ENCODE results near the gene HADH.
"Not testable (repeated sequence)": the region's sequence is repeated elsewhere in the genome, so short reads cannot be mapped to it uniquely, and the experiment has no call there.

HADH gene

GRCh38 chr4:107996949-107997788 lies 7.5 kb downstream of the HADH start:
- no peak for DNase-seq (ENCODE audit: low spot score)

GRCh38 chr4:107997794-107998193 lies 8.1 kb downstream of the HADH start:
- no peak for DNase-seq (ENCODE audit: low spot score)

GRCh38 chr4:107999932-108000539 lies 10.3 kb downstream of the HADH start:
- no peak for DNase-seq (ENCODE audit: low spot score)

GRCh38 chr4:108001540-108002135 lies 11.9 kb downstream of the HADH start:
- no peak for DNase-seq (ENCODE audit: low spot score)

GRCh38 chr4:108003982-108004515 lies 14.4 kb downstream of the HADH start:
- DNase-seq (ENCODE audit: low spot score): no peak

GRCh38 chr4:108004646-108005045 lies 15.0 kb downstream of the HADH start:
- no peak for DNase-seq (ENCODE audit: low spot score)

GRCh38 chr4:108005807-108006206 lies 16.1 kb downstream of the HADH start:
- no peak for DNase-seq (ENCODE audit: low spot score)

GRCh38 chr4:108006361-108006760 lies 16.7 kb downstream of the HADH start:
- no peak for DNase-seq (ENCODE audit: low spot score)

GRCh38 chr4:108007984-108008383 lies 18.3 kb downstream of the HADH start:
- no peak for DNase-seq (ENCODE audit: low spot score)

- no peak for DNase-seq (ENCODE audit: low spot score)
These were observed 19.0 kb downstream of the HADH start for GRCh38 chr4:108008721-108009120.

GRCh38 chr4:108010167-108010566 lies 20.5 kb downstream of the HADH start:
- DNase-seq (ENCODE audit: low spot score): no peak

GRCh38 chr4:108012382-108012781 lies 22.7 kb downstream of the HADH start:
- not testable (repeated sequence) for DNase-seq (ENCODE audit: low spot score)

- no peak for DNase-seq (ENCODE audit: low spot score)
These were observed 23.6 kb downstream of the HADH start for GRCh38 chr4:108013327-108013726.

GRCh38 chr4:108013955-108014354 lies 24.3 kb downstream of the HADH start:
- no peak for DNase-seq (ENCODE audit: low spot score)

GRCh38 chr4:108018040-108018883 lies 28.6 kb downstream of the HADH start:
- DNase-seq (ENCODE audit: low spot score): peak; percentile 88

GRCh38 chr4:108018884-108019187 lies 29.1 kb downstream of the HADH start:
- DNase-seq (ENCODE audit: low spot score): no peak

GRCh38 chr4:108024085-108024877 lies 34.6 kb downstream of the HADH start:
- no peak for DNase-seq (ENCODE audit: low spot score)

- DNase-seq (ENCODE audit: low spot score): no peak
These were observed 35.1 kb downstream of the HADH start for GRCh38 chr4:108024878-108025165.

- DNase-seq (ENCODE audit: low spot score): no peak
These were observed 39.5 kb downstream of the HADH start for GRCh38 chr4:108029016-108029720.

GRCh38 chr4:108029731-108030130 lies 40.0 kb downstream of the HADH start:
- DNase-seq (ENCODE audit: low spot score): no peak

- DNase-seq (ENCODE audit: low spot score): peak; percentile 92
These were observed 40.6 kb downstream of the HADH start for GRCh38 chr4:108030332-108030731.
